Right cardiac atrium (tissue), 5 donors: ENCODE results near the gene GRID2. TPM values are rescaled to one million over a fixed set of nuclear protein-coding genes. Genes with fewer than 3 reads are reported as not detected.

ENCODE experiments used
- ATAC-seq, 2 donors: fragments of 200-7000 bp; cut with Tn5 transposase; one replicate each; pipeline versions ENCODE4 v1.8.0 to v1.9.1; 2020; ENCODE audit warnings: moderate library complexity in 2 of 2, mild to moderate bottlenecking in 1 of 2
- DNase-seq, 3 donors: peaks; one replicate each; pipeline ENCODE4 v3.0.0-alpha.2; 2020
- H3K27ac ChIP-seq: one replicate; pipeline ENCODE4 v1.5.1; 2013; ENCODE audit warnings: mild to moderate bottlenecking, low read length, control low read depth, moderate library complexity
- H3K27me3 ChIP-seq: one replicate; pipeline ENCODE4 v1.6.1; 2013; ENCODE audit not compliant: control insufficient read depth, insufficient read depth
- H3K4me1 ChIP-seq: one replicate; pipeline ENCODE4 v1.6.1; 2013; ENCODE audit warnings: low read length; ENCODE audit not compliant: control insufficient read depth, insufficient read depth
- H3K4me3 ChIP-seq: one replicate; pipeline ENCODE4 v1.5.1; 2013; ENCODE audit warnings: low read length, control low read depth
- H3K9me3 ChIP-seq: one replicate; pipeline ENCODE4 v1.6.1; 2013; ENCODE audit warnings: low read length; ENCODE audit not compliant: control insufficient read depth
- WGBS: extraction: QIAGEN DNeasy Blood & Tissue Kit; methylation state at CpG from one replicate; pipeline ENCODE4 v1.1.7; 2013; 5-methylcytosine and 5-hydroxymethylcytosine counted together
- intact Hi-C, 4 donors: fragments of 100-400 bp; cut with DNase I; formaldehyde crosslinking; loops; one replicate each; pipeline versions ENCODE4 v1.11.0 to v1.14.0; 2022 to 2023
- polyA plus RNA-seq: library from polyadenylated mRNA; stranded (reverse); fragments of 200-250 nt; gene quantifications from one replicate; pipeline ENCODE4 v1.2.3, GENCODE V29; 2013
- total RNA-seq, 4 donors: library from RNA; stranded (reverse); fragmentation: NEBNext Ultra II Directional; extraction: Animal tissue kit (Norgen Biotek cat#: 25700); gene quantifications; one replicate each; pipeline ENCODE4 v1.2.1, GENCODE V29; 2021
- donor health status: healthy with polysubstance abuse.
- donor health status: DM: no; HTN: yes; CAD: no.
- donor health status: DM: no; HTN: no; CAD: no.
- donor health status: DM: no; HTN: yes; CAD: no; lungs with severe emphysema.
- donor health status: DM: yes; HTN: yes; CAD: no.

The GRID2 gene
- total and polyA plus RNA-seq, 5 donors: 0.09 to 1.0 (median 0.47) TPM

- 57% methylated on average over 2 of the region's 2 CpGs for WGBS
- Histone ChIP-seq H3K27ac (no peak overlapping the region), H3K27me3 (no peaks in the 10 kb centered on the region), H3K4me1 (no peaks in the 10 kb centered on the region), H3K4me3 (no peak overlapping the region), H3K9me3 (no peaks in the 10 kb centered on the region)
- DNase-seq: no peak
- intact Hi-C loops: no loop called here
- ATAC-seq: no peak
These were observed 854.2 kb downstream of the GRID2 start for GRCh38 chr4:93157986-93158385.

GRCh38 chr4:93168053-93168452 lies 864.3 kb downstream of the GRID2 start:
- DNase-seq: no peak
- intact Hi-C loops: no loop called here
- H3K27ac ChIP-seq: no peak overlapping the region
- H3K9me3 ChIP-seq: no peaks in the 10 kb centered on the region
- H3K4me1 ChIP-seq: no peaks in the 10 kb centered on the region
- WGBS: 88% methylated on average over 4 of the region's 4 CpGs
- no peak for ATAC-seq
- no peaks in the 10 kb centered on the region for H3K27me3 ChIP-seq
- H3K4me3 ChIP-seq: no peak overlapping the region

GRCh38 chr4:93169966-93170365 lies 866.2 kb downstream of the GRID2 start:
- Histone ChIP-seq H3K27me3 (no peaks in the 10 kb centered on the region), H3K9me3 (no peaks in the 10 kb centered on the region), H3K4me1 (no peaks in the 10 kb centered on the region), H3K27ac (no peak overlapping the region), H3K4me3 (no peak overlapping the region)
- WGBS: 96% methylated on average over 6 of the region's 6 CpGs
- intact Hi-C loops: no loop called here
- ATAC-seq: no peak
- DNase-seq: no peak

GRCh38 chr4:93174598-93174997 lies 870.8 kb downstream of the GRID2 start:
- Histone ChIP-seq H3K27me3 (no peaks in the 10 kb centered on the region), H3K4me3 (no peak overlapping the region), H3K9me3 (no peaks in the 10 kb centered on the region), H3K4me1 (no peaks in the 10 kb centered on the region), H3K27ac (no peak overlapping the region)
- intact Hi-C loops: no loop called here
- no peak for ATAC-seq
- no peak for DNase-seq
- WGBS: 74% methylated on average over 1 of the region's 1 CpG

- H3K27me3 ChIP-seq: no peaks in the 10 kb centered on the region
- no peak overlapping the region for H3K27ac ChIP-seq
- 85% methylated on average over 2 of the region's 2 CpGs for WGBS
- intact Hi-C loops: no loop called here
- no peak overlapping the region for H3K4me3 ChIP-seq
- no peaks in the 10 kb centered on the region for H3K4me1 ChIP-seq
- ATAC-seq (no peak), DNase-seq (no peak)
- no peaks in the 10 kb centered on the region for H3K9me3 ChIP-seq
These were observed 874.5 kb downstream of the GRID2 start for GRCh38 chr4:93178279-93178678.

- Histone ChIP-seq H3K27me3 (no peaks in the 10 kb centered on the region), H3K4me3 (no peak overlapping the region), H3K4me1 (no peaks in the 10 kb centered on the region), H3K27ac (no peak overlapping the region), H3K9me3 (no peaks in the 10 kb centered on the region)
- no peak for DNase-seq
- intact Hi-C loops: no loop called here
- 63% methylated on average over 2 of the region's 2 CpGs for WGBS
- ATAC-seq: no peak
These were observed 875.3 kb downstream of the GRID2 start for GRCh38 chr4:93179044-93179443.

- H3K4me1 ChIP-seq: no peaks in the 10 kb centered on the region
- no peaks in the 10 kb centered on the region for H3K27me3 ChIP-seq
- H3K27ac ChIP-seq: no peak overlapping the region
- no peaks in the 10 kb centered on the region for H3K9me3 ChIP-seq
- DNase-seq (no peak), ATAC-seq (no peak)
- no peak overlapping the region for H3K4me3 ChIP-seq
- intact Hi-C loops: no loop called here
- 86% methylated on average over 4 of the region's 4 CpGs for WGBS
These were observed 879.0 kb downstream of the GRID2 start for GRCh38 chr4:93182722-93183121.

- Histone ChIP-seq H3K27ac (no peak overlapping the region), H3K4me1 (no peaks in the 10 kb centered on the region), H3K27me3 (no peaks in the 10 kb centered on the region), H3K9me3 (no peaks in the 10 kb centered on the region), H3K4me3 (no peak overlapping the region)
- intact Hi-C loops: no loop called here
- ATAC-seq: no peak
- DNase-seq: no peak
These were observed 879.8 kb downstream of the GRID2 start for GRCh38 chr4:93183576-93183975.

- DNase-seq (no peak), ATAC-seq (no peak)
- H3K27me3 ChIP-seq: no peaks in the 10 kb centered on the region
- H3K27ac ChIP-seq: no peak overlapping the region
- 47% methylated on average over 2 of the region's 2 CpGs for WGBS
- no peaks in the 10 kb centered on the region for H3K4me1 ChIP-seq
- intact Hi-C loops: no loop called here
- no peaks in the 10 kb centered on the region for H3K9me3 ChIP-seq
- no peak overlapping the region for H3K4me3 ChIP-seq
These were observed 880.3 kb downstream of the GRID2 start for GRCh38 chr4:93184053-93184452.

- intact Hi-C loops: no loop called here
- no peaks in the 10 kb centered on the region for H3K27me3 ChIP-seq
These were observed 883.1 kb downstream of the GRID2 start for GRCh38 chr4:93186846-93187245.

GRCh38 chr4:93187466-93187865 lies 883.7 kb downstream of the GRID2 start:
- ATAC-seq: no peak
- Histone ChIP-seq H3K4me1 (no peaks in the 10 kb centered on the region), H3K27ac (no peak overlapping the region), H3K9me3 (no peaks in the 10 kb centered on the region), H3K4me3 (no peak overlapping the region), H3K27me3 (no peaks in the 10 kb centered on the region)
- WGBS: 90% methylated on average over 4 of the region's 4 CpGs
- no peak for DNase-seq
- intact Hi-C loops: no loop called here

More at GRCh38 chr4:93186846-93187245, 883.1 kb downstream of the GRID2 start:
- H3K9me3 ChIP-seq: no peaks in the 10 kb centered on the region
- ATAC-seq (no peak), DNase-seq (no peak)
- H3K4me3 ChIP-seq: no peak overlapping the region
- WGBS: 94% methylated on average over 1 of the region's 1 CpG
- no peaks in the 10 kb centered on the region for H3K4me1 ChIP-seq
- no peak overlapping the region for H3K27ac ChIP-seq

- Histone ChIP-seq H3K4me3 (no peak overlapping the region), H3K4me1 (no peaks in the 10 kb centered on the region), H3K9me3 (no peaks in the 10 kb centered on the region), H3K27ac (no peak overlapping the region), H3K27me3 (no peaks in the 10 kb centered on the region)
- no peak for DNase-seq
- ATAC-seq: no peak
- intact Hi-C loops: no loop called here
- WGBS: 94% methylated on average over 4 of the region's 4 CpGs
These were observed 884.1 kb downstream of the GRID2 start for GRCh38 chr4:93187892-93188291.
